ENCODE measurements around the gene GNPDA1. TPM values are rescaled to one million over a fixed set of nuclear protein-coding genes. Genes with fewer than 3 reads are reported as not detected.
A peak's percentile ranks its signal among the peaks of the same experiment; 100 is the strongest.

Gene GNPDA1
- total and polyA plus RNA-seq, 9 of the 15 experiments (the other 6 are each of a cell fraction or from before 2014, with no cell fraction given), result 14.1 to 145 (median 52.2) TPM

- TF ChIP-seq RCOR1 (IDR thresholded peaks at IDR 0.05; ENCODE audit: borderline replicate concordance in 1 of 2, low read depth in 2 of 2, low read length in 2 of 2) (peak in 1 of 2 experiments; percentile 19; a peak in 1 of 4 replicates), AFF1 (IDR thresholded peaks at IDR 0.05; ENCODE audit: low read depth in 1 of 2, partially characterized antibody in 2 of 2) (peak in 1 of 2 experiments; percentile 56), ZFPM2 (CRISPR knock-in tag; IDR thresholded peaks at IDR 0.05) (0 out of 2 replicates have a peak, but pooled peaks have one; percentile 29), MTA2 (IDR thresholded peaks at IDR 0.05; ENCODE audit: low read depth) (no peak), CREB3L1 (IDR thresholded peaks at IDR 0.05; ENCODE audit: borderline replicate concordance, low read depth) (no peak), TCF3 (CRISPR knock-in tag; IDR thresholded peaks at IDR 0.05) (peak; percentile 23; the same call in 1 of the 2 replicates), ELF1 (tag; IDR thresholded peaks at IDR 0.05) (peak; percentile 82), DLX4 (CRISPR knock-in tag; IDR thresholded peaks at IDR 0.05) (no peak), TRIM28 (IDR thresholded peaks at IDR 0.05) (no peak), TRIM24 (IDR thresholded peaks at IDR 0.05) (peak in 1 of 2 experiments; percentile 67; a peak in 2 of 4 replicates), SP2 (IDR thresholded peaks at IDR 0.05; ENCODE audit: extremely low read depth, low read depth, low read length, poor library complexity, severe bottlenecking) (no peak), RB1 (IDR thresholded peaks at IDR 0.05; ENCODE audit: low read depth) (peak; percentile 79), ZNF696 (CRISPR knock-in tag; conservative IDR thresholded peaks at IDR 0.05) (no peak), E2F1 (CRISPR knock-in tag; IDR thresholded peaks at IDR 0.05) (peak; percentile 87; the same call in 1 of the 2 replicates), ZNF175 (CRISPR knock-in tag; IDR thresholded peaks at IDR 0.05; ENCODE audit: low read depth) (peak; percentile 36; the same call in 1 of the 2 replicates), RBM22 (IDR thresholded peaks at IDR 0.05; ENCODE audit: low read depth, low read length, poor library complexity, severe bottlenecking) (peak; percentile 30), GABPB1 (CRISPR knock-in tag; IDR thresholded peaks at IDR 0.05) (peak; percentile 91), CBX2 (IDR thresholded peaks at IDR 0.05; ENCODE audit: insufficient read depth, low read length, poor library complexity, severe bottlenecking) (no peak)
These were observed 43.8 kb downstream of the GNPDA1 start, which contains the start of gene RNF14 (continued) for GRCh38 chr5:141968914-141969608.
